GM19328 (cell line): ENCODE data around the gene KLK15.

ENCODE experiments used
- ATAC-seq: cut with Tn5 transposase; IDR thresholded peaks from one replicate; pipeline ENCODE4 v1.9.1; 2021; ENCODE audit warnings: mild to moderate bottlenecking, moderate library complexity; ENCODE audit not compliant: unreplicated experiment

Gene KLK15, protein sequence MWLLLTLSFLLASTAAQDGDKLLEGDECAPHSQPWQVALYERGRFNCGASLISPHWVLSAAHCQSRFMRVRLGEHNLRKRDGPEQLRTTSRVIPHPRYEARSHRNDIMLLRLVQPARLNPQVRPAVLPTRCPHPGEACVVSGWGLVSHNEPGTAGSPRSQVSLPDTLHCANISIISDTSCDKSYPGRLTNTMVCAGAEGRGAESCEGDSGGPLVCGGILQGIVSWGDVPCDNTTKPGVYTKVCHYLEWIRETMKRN

DNA sequence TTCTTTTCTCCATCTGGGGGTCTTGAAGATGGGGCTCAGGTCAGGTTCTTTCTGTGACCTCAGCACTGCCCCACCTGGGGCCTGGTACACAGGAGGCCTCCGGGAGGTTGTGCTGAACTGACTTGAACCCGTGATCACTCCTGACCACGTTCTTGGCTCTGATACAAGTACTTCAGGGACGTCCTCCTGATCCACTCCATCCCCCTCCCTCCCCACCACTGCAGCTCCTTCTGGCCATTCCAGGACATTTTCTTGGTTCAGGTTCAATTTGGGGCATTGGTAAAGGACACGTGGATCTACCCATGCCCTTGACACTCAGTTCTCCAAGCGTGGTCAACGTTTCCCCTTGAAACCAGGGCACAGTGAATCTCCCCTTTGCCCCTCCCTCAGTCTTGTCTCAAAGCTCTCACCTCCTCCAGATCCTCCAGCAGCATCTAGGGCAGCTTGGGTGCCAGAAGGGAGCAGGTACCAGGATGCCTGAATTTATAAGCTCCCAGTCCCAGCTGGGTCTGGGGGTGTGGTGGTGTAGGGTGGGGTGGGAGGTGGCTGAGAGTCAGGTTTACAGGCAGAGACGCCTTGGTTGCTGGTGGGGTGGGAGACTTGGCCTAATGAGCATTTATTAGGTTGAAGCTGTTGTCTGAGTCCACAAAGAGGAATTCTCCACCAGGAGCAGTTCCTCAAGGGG is at the start of gene KLK15:
Gene KLK15, minus strand, starts transcription at position 458 of the 685 bp plus-strand sequence. CDS start 2,082 bp downstream, outside the sequence.
- no peak for ATAC-seq

DNA sequence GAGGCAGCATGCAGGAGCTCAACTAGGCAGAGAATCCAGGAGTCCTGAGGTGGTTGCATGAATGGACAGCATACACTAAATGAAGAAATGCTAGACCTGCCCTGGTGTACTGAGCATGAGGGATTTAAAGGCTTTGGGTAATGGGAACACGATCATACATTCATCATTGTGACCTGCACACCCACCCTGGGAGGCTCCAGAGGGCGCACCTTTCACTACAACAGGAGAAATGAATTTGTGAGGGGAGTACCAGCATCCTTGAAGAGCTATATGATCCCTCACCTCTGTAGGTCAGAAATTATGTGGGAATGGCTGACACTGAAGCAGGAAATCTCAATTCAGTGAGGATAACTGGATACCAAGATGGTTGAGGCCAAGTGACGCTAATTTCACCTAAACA is 48.8 kb upstream of the KLK15 start:
- no peak for ATAC-seq

DNA sequence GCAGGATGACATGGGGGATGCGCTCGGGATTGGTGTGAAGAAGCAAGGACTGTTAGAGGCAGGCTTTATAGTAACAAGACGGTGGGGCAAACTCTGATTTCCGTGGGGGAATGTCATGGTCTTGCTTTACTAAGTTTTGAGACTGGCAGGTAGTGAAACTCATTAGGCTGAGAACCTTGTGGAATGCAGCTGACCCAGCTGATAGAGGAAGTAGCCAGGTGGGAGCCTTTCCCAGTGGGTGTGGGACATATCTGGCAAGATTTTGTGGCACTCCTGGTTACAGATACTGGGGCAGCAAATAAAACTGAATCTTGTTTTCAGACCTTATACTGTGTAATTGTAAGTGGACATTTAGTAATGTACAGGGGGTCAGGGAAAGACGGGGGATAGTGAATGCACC is 46.9 kb upstream of the KLK15 start:
- no peak for ATAC-seq

DNA sequence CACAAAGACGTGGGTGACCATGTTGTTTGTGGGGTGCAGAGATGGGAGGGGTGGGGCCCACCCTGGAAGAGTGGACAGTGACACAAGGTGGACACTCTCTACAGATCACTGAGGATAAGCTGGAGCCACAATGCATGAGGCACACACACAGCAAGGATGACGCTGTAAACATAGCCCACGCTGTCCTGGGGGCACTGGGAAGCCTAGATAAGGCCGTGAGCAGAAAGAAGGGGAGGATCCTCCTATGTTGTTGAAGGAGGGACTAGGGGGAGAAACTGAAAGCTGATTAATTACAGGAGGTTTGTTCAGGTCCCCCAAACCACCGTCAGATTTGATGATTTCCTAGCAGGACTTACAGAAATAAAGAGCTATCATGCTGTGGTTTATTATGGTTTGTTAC is 45.5 kb upstream of the KLK15 start:
- no peak for ATAC-seq

DNA sequence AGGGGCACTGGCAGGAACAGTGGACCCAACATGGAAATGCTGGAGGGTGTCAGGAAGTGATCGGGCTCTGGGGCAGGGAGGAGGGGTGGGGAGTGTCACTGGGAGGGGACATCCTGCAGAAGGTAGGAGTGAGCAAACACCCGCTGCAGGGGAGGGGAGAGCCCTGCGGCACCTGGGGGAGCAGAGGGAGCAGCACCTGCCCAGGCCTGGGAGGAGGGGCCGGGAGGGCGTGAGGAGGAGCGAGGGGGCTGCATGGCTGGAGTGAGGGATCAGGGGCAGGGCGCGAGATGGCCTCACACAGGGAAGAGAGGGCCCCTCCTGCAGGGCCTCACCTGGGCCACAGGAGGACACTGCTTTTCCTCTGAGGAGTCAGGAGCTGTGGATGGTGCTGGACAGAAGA is 44.0 kb upstream of the KLK15 start:
- ATAC-seq: no peak

DNA sequence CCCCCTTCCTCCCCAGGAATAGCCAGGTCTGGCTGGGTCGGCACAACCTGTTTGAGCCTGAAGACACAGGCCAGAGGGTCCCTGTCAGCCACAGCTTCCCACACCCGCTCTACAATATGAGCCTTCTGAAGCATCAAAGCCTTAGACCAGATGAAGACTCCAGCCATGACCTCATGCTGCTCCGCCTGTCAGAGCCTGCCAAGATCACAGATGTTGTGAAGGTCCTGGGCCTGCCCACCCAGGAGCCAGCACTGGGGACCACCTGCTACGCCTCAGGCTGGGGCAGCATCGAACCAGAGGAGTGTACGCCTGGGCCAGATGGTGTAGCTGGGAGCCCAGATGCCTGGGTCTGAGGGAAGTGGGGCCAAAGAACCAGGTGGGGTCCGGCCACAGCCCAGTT is 43.1 kb upstream of the KLK15 start:
- ATAC-seq: no peak

DNA sequence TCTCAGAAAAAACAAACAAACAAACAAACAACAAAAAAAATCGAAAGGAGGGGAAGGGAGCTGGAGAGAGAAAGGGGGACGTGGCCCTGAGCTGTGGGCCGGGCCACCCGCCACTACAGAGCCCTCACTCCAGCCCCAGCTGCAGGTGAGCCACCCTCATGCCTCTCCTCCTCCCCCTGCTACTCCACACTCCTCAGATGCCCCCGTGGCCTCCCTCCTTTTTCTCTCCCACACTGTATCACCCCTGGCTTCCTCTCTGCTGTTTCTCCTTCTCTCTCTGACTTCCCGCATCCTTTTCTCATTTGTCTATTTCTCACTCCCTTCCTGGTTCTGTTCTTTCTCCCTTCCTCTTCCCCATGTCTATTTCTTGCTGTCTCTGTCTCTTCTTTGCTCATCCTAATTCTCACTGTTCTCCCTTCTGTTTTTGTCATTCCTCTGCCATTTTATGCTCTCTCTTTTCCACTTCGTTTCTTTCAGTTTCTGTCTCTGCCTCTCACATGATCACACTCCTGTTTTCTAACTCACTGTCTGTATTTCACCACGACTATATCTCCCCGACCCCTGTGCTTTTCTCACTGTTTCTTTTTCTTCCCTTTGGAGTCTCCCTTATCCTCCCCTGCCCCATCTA is 42.5 kb upstream of the KLK15 start:
- ATAC-seq: no peak

DNA sequence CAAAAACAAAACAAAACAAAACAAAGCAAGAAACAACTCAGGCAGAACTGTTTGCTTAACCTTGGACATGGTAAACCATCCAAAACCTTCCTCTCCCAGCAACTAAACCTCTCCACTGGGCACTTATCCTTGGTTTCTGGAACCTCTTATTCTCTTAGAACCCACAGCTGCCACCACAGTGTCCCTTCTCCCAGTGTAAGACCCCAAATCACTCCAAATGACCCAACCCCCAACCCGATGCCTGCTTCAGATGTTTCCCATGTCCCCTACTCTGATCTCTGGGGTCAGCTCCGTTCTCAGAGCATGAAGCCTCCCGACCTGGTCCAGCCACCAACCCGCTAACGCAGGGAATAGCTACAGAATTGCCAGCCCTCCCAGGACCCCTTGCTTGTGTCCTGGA is 40.8 kb upstream of the KLK15 start:
- no peak for ATAC-seq

DNA sequence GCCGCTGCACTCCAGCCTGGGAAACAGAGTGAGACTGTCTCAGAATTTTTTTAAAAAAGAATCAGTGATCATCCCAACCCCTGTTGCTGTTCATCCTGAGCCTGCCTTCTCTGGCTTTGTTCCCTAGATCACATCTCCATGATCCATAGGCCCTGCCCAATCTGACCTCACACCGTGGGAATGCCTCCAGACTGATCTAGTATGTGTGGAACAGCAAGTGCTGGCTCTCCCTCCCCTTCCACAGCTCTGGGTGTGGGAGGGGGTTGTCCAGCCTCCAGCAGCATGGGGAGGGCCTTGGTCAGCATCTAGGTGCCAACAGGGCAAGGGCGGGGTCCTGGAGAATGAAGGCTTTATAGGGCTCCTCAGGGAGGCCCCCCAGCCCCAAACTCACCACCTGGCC is 39.7 kb upstream of the KLK15 start, which contains the start of gene KLK2:
Gene KLK2, plus strand, starts transcription at position 384 of the 400 bp plus-strand sequence. CDS start 35 bp downstream, outside the sequence.
- no peak for ATAC-seq

DNA sequence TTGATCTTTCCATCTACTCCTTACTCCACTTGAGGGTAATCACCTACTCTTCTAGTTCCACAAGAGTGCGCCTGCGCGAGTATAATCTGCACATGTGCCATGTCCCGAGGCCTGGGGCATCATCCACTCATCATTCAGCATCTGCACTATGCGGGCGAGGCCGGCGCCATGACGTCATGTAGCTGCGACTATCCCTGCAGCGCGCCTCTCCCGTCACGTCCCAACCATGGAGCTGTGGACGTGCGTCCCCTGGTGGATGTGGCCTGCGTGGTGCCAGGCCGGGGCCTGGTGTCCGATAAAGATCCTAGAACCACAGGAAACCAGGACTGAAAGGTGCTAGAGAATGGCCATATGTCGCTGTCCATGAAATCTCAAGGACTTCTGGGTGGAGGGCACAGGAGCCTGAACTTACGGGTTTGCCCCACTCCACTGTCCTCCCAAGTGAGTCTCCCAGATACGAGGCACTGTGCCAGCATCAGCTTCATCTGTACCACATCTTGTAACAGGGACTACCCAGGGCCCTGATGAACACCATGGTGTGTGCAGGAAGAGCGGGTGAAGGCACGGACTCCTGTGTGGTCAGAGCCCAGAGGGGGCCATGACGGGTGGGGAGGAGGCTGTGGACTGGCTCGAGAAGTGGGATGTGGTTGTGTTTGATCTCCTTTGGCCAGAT is 37.2 kb upstream of the KLK15 start:
- no peak for ATAC-seq

DNA sequence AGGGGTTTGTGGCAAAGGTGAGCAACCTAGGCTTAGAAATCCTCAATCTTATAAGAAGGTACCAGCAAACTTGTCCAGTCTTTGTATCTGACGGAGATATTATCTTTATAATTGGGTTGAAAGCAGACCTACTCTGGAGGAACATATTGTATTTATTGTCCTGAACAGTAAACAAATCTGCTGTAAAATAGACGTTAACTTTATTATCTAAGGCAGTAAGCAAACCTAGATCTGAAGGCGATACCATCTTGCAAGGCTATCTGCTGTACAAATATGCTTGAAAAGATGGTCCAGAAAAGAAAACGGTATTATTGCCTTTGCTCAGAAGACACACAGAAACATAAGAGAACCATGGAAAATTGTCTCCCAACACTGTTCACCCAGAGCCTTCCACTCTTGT is 36.1 kb upstream of the KLK15 start:
- no peak for ATAC-seq

DNA sequence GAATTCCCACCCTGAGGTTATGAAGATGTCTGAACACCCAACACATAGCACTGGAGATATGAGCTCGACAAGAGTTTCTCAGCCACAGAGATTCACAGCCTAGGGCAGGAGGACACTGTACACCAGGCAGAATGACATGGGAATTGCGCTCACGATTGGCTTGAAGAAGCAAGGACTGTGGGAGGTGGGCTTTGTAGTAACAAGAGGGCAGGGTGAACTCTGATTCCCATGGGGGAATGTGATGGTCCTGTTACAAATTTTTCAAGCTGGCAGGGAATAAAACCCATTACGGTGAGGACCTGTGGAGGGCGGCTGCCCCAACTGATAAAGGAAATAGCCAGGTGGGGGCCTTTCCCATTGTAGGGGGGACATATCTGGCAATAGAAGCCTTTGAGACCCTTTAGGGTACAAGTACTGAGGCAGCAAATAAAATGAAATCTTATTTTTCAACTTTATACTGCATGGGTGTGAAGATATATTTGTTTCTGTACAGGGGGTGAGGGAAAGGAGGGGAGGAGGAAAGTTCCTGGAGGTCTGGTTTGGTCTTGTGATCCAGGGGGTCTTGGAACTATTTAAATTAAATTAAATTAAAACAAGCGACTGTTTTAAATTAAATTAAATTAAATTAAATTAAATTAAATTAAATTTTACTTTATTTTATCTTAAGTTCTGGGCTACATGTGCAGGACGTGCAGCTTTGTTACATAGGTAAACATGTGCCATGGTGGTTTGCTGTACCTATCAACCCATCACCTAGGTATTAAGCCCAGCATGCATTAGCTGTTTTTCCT is 28.3 kb upstream of the KLK15 start:
- ATAC-seq: no peak

DNA sequence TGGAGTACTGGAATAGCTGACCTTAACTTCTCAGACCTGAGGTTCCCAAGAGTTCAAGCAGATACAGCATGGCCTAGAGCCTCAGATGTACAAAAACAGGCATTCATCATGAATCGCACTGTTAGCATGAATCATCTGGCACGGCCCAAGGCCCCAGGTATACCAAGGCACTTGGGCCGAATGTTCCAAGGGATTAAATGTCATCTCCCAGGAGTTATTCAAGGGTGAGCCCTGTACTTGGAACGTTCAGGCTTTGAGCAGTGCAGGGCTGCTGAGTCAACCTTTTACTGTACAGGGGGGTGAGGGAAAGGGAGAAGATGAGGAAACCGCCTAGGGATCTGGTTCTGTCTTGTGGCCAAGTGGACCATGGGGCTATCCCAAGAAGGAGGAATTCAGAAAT is 27.6 kb upstream of the KLK15 start:
- ATAC-seq: no peak

DNA sequence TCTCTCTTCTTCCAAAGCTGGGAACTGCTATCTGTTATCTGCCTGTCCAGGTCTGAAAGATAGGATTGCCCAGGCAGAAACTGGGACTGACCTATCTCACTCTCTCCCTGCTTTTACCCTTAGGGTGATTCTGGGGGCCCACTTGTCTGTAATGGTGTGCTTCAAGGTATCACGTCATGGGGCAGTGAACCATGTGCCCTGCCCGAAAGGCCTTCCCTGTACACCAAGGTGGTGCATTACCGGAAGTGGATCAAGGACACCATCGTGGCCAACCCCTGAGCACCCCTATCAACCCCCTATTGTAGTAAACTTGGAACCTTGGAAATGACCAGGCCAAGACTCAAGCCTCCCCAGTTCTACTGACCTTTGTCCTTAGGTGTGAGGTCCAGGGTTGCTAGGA is 26.5 kb upstream of the KLK15 start:
- ATAC-seq: no peak

DNA sequence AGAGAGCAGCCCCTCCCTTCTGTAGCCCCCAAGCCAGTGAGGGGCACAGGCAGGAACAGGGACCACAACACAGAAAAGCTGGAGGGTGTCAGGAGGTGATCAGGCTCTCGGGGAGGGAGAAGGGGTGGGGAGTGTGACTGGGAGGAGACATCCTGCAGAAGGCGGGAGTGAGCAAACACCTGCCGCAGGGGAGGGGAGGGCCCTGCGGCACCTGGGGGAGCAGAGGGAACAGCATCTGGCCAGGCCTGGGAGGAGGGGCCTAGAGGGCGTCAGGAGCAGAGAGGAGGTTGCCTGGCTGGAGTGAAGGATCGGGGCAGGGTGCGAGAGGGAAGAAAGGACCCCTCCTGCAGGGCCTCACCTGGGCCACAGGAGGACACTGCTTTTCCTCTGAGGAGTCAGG is 25.5 kb upstream of the KLK15 start:
- ATAC-seq: no peak

DNA sequence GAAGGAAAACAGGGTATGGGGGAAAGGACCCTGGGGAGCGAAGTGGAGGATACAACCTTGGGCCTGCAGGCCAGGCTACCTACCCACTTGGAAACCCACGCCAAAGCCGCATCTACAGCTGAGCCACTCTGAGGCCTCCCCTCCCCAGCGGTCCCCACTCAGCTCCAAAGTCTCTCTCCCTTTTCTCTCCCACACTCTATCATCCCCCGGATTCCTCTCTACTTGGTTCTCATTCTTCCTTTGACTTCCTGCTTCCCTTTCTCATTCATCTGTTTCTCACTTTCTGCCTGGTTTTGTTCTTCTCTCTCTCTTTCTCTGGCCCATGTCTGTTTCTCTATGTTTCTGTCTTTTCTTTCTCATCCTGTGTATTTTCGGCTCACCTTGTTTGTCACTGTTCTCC is 24.0 kb upstream of the KLK15 start:
- no peak for ATAC-seq

DNA sequence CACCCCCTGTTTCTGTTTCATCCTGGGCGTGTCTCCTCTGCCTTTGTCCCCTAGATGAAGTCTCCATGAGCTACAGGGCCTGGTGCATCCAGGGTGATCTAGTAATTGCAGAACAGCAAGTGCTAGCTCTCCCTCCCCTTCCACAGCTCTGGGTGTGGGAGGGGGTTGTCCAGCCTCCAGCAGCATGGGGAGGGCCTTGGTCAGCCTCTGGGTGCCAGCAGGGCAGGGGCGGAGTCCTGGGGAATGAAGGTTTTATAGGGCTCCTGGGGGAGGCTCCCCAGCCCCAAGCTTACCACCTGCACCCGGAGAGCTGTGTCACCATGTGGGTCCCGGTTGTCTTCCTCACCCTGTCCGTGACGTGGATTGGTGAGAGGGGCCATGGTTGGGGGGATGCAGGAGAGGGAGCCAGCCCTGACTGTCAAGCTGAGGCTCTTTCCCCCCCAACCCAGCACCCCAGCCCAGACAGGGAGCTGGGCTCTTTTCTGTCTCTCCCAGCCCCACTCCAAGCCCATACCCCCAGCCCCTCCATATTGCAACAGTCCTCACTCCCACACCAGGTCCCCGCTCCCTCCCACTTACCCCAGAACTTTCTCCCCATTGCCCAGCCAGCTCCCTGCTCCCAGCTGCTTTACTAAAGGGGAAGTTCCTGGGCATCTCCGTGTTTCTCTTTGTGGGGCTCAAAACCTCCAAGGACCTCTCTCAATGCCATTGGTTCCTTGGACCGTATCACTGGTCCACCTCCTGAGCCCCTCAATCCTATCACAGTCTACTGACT is 21.4 kb upstream of the KLK15 start, which contains the start of gene KLK3:
Gene KLK3, plus strand, starts transcription at position 280 of the 775 bp plus-strand sequence. Its CDS starts 41 bp downstream, at position 321.
- ATAC-seq: no peak

DNA sequence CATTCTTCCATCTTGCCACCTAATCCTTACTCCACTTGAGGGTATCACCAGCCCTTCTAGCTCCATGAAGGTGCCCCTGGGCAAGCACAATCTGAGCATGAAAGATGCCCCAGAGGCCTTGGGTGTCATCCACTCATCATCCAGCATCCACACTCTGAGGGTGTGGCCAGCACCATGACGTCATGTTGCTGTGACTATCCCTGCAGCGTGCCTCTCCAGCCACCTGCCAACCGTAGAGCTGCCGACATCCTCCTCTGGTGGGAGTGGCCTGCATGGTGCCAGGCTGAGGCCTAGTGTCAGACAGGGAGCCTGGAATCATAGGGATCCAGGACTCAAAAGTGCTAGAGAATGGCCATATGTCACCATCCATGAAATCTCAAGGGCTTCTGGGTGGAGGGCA is 18.2 kb upstream of the KLK15 start:
- no peak for ATAC-seq

DNA sequence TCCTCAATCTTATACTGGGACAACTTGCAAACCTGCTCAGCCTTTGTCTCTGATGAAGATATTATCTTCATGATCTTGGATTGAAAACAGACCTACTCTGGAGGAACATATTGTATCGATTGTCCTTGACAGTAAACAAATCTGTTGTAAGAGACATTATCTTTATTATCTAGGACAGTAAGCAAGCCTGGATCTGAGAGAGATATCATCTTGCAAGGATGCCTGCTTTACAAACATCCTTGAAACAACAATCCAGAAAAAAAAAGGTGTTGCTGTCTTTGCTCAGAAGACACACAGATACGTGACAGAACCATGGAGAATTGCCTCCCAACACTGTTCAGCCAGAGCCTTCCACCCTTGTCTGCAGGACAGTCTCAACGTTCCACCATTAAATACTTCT is 17.4 kb upstream of the KLK15 start:
- ATAC-seq: no peak
